Uterus (tissue), 4 donors: ENCODE measurements around the gene M1AP. TPM values are rescaled to one million over a fixed set of nuclear protein-coding genes. Genes with fewer than 3 reads are reported as not detected.

Source experiments
- DNase-seq, 2 donors: peaks; one replicate each; pipeline ENCODE4 v3.0.0-alpha.2; 2019 to 2020
- H3K27ac ChIP-seq, 2 donors: fragments of 200-600 bp; sonication (generic); 1 replicate in 1 of 2; 2 replicates in 1 of 2; pipeline ENCODE4 v1.5.1; 2016 to 2018
- H3K27me3 ChIP-seq, 2 donors: fragments of 200-600 bp; sonication (generic); one replicate each; pipeline ENCODE4 v1.5.1; 2018 to 2019; ENCODE audit warnings: control low read depth in 1 of 2
- H3K36me3 ChIP-seq, 2 donors: fragments of 200-600 bp; sonication (generic); one replicate each; pipeline ENCODE4 v1.5.1; 2019; ENCODE audit warnings: control low read depth in 1 of 2
- H3K4me1 ChIP-seq, 2 donors: fragments of 200-600 bp; sonication (generic); one replicate each; pipeline ENCODE4 v1.5.1; 2018 to 2019; ENCODE audit warnings: control low read depth in 1 of 2
- H3K4me3 ChIP-seq, 2 donors: fragments of 200-600 bp; sonication (generic); 1 replicate in 1 of 2; 2 replicates in 1 of 2; pipeline ENCODE4 v1.5.1; 2018 to 2019; ENCODE audit warnings: mild to moderate bottlenecking in 1 of 2
- H3K9me3 ChIP-seq, 2 donors: fragments of 200-600 bp; sonication (generic); one replicate each; pipeline ENCODE4 v1.5.1; 2019; ENCODE audit warnings: control low read depth in 1 of 2
- CTCF ChIP-seq, 4 experiments: fragments of 200-600 bp in 2 of 4; fragments of 450-650 bp in 2 of 4; sonication (generic) in 2 of 4; IDR thresholded peaks; one replicate each; pipeline ENCODE4 v1.5.1; 2016 to 2019; ENCODE audit warnings: antibody characterized with exemption in 4 of 4, mild to moderate bottlenecking in 2 of 4, moderate library complexity in 1 of 4
- POLR2A ChIP-seq, 2 donors: fragments of 450-650 bp; IDR thresholded peaks; one replicate each; pipeline ENCODE4 v1.6.1; 2016; ENCODE audit warnings: antibody characterized with exemption in 2 of 2, mild to moderate bottlenecking in 1 of 2, moderate library complexity in 1 of 2
- intact Hi-C: fragments of 100-400 bp; cut with DNase I; formaldehyde crosslinking; loops from one replicate; pipeline ENCODE4 v1.15.1; 2023; ENCODE audit warnings: low total_unique reads
- total RNA-seq, 4 donors: library from RNA; depleted of rRNA in 3 of 4; stranded (reverse); fragments of >200 nt in 3 of 4; gene quantifications; one replicate each; pipeline versions ENCODE4 v1.1.0 to v1.2.4, GENCODE V29; 2014 to 2023
- donor health status: DM: yes; HTN: yes; CAD: no.

Gene M1AP
- total RNA-seq, 4 donors from 2014 or later: 0.49 to 0.76 TPM; not detected in 2

GRCh38 chr2:74529357-74530238 lies 118.5 kb downstream of the M1AP start, which contains the start of the genes AUP1 and HTRA2:
Gene AUP1, minus strand, starts transcription at chr2:74529706. Its CDS starts 77 bp downstream, at chr2:74529629.
Gene HTRA2, plus strand, starts transcription at chr2:74529933. Its CDS starts 74 bp downstream, at chr2:74530007.
- DNase-seq: peak; percentile 98
- Histone ChIP-seq H3K9me3 (no peaks in the 10 kb centered on the region), H3K4me1 (peaks cover 0 to 8% of the 10 kb centered on the region in 2 donors), H3K4me3 (peak within 1 kb of the TSS; percentile 69 to 84), H3K36me3 (no peaks in the 10 kb centered on the region), H3K27ac (peak within 1 kb of the TSS; percentile 75 to 88), H3K27me3 (no peaks in the 10 kb centered on the region)
- intact Hi-C loops: no loop called here
- TF ChIP-seq CTCF (IDR thresholded peaks at IDR 0.05) (peak in 1 of 4 experiments; percentile 23), POLR2A (IDR thresholded peaks at IDR 0.05) (peak; percentile 14 to 85)

- peak overlapping the region; percentile 69 to 84 for H3K4me3 ChIP-seq
- TF ChIP-seq CTCF (IDR thresholded peaks at IDR 0.05) (no peak), POLR2A (IDR thresholded peaks at IDR 0.05) (no peak)
- DNase-seq: no peak
- intact Hi-C loops: no loop called here
- no peaks in the 10 kb centered on the region for H3K27me3 ChIP-seq
- peak overlapping the region; percentile 75 to 88 for H3K27ac ChIP-seq
- H3K4me1 ChIP-seq: peaks cover 0 to 8% of the 10 kb centered on the region in 2 donors
- H3K36me3 ChIP-seq: no peaks in the 10 kb centered on the region
- no peaks in the 10 kb centered on the region for H3K9me3 ChIP-seq
Observed at GRCh38 chr2:74528600-74529356, 119.4 kb downstream of the M1AP start.

DNA sequence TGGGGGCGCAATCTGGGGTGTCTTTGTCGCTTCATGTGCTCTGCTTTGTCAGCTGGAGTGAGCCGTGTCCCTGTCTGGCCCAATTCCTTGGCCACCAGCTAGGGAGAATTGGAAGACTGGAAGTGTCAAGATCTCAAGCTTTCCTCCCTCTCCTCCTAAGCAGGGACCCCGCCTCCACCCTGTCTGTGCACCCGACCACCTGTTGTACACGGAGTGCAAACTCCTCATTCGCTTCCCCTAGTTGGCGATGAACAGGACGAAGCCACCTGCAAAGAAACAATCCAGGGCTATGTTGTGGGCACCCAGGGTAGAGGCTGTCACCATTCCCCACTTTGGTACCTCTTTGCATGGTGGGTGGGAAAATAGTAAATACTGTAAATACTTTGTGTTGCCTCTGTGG lies 120.4 kb downstream of the M1AP start:
- intact Hi-C loops: no loop called here
- TF ChIP-seq CTCF (IDR thresholded peaks at IDR 0.05) (no peak), POLR2A (IDR thresholded peaks at IDR 0.05) (no peak)
- no peaks in the 10 kb centered on the region for H3K27me3 ChIP-seq
- no peaks in the 10 kb centered on the region for H3K9me3 ChIP-seq
- no peak overlapping the region for H3K4me3 ChIP-seq
- no peaks in the 10 kb centered on the region for H3K36me3 ChIP-seq
- H3K4me1 ChIP-seq: peaks cover 0 to 8% of the 10 kb centered on the region in 2 donors
- DNase-seq: no peak
- H3K27ac ChIP-seq: no peak overlapping the region

DNA sequence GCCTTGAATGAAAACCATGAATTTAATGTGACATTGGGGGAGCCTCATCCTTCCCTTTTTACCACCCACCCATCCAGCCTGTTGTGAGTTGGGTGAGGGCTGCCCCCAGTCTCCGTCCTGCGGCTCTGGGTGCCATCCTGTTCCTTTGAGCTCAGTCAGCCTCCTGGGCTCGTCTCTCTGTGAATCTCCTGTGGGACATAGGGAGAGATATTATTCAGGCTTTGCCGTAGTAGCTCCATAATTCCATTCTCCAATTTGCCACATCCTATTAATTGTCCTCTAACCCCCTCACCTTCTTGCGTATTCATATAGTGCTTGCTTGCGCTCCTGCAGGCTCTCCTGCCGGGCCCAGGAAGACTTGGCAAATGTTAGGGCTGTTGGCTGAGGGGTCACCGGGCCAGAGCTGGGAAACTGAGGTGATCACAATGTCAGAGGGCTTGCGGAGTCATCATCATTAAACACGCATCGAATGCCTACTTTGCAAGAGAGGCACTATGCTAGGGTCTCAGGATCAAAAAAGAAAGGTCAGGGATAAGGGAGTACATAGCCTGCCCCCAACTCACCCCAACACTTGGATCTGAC lies 121.4 kb downstream of the M1AP start:
- intact Hi-C loops: no loop called here
- Histone ChIP-seq H3K27ac (no peak overlapping the region), H3K9me3 (no peaks in the 10 kb centered on the region), H3K4me3 (no peak overlapping the region), H3K4me1 (peaks cover 0 to 8% of the 10 kb centered on the region in 2 donors), H3K27me3 (no peaks in the 10 kb centered on the region), H3K36me3 (no peaks in the 10 kb centered on the region)
- TF ChIP-seq POLR2A (IDR thresholded peaks at IDR 0.05): no peak
- no peak for TF ChIP-seq CTCF (IDR thresholded peaks at IDR 0.05)
- no peak for DNase-seq
